TTC549 (cell line): ENCODE data around the gene VGLL2.

Experiments
- FAIRE-seq: peaks from 2 replicates; lab custom pipeline; 2012; peaks lifted over from hg19 to GRCh38; lab: Jason Lieb, UNC

The VGLL2 gene

GRCh38 chr6:117269638-117270054, 4.3 kb downstream of the VGLL2 start:
- no peak for FAIRE-seq

GRCh38 chr6:117270055-117270842, 4.9 kb downstream of the VGLL2 start:
- FAIRE-seq, result no peak

GRCh38 chr6:117270843-117271507, 5.6 kb downstream of the VGLL2 start:
- no peak for FAIRE-seq

- FAIRE-seq, result no peak
These were observed 6.9 kb downstream of the VGLL2 start for GRCh38 chr6:117272032-117272866.

GRCh38 chr6:117272891-117273290, 7.5 kb downstream of the VGLL2 start:
- no peak for FAIRE-seq

GRCh38 chr6:117275205-117275604, 9.8 kb downstream of the VGLL2 start:
- FAIRE-seq, result no peak

GRCh38 chr6:117275711-117276110, 10.4 kb downstream of the VGLL2 start:
- no peak for FAIRE-seq

GRCh38 chr6:117276778-117277316, 11.5 kb downstream of the VGLL2 start:
- FAIRE-seq, result no peak

GRCh38 chr6:117280922-117281321, 15.6 kb downstream of the VGLL2 start:
- FAIRE-seq, result no peak

- no peak for FAIRE-seq
These were observed 22.8 kb downstream of the VGLL2 start for GRCh38 chr6:117288083-117288715.

GRCh38 chr6:117290173-117290846, 25.0 kb downstream of the VGLL2 start:
- FAIRE-seq, result no peak

GRCh38 chr6:117298941-117299340, 33.6 kb downstream of the VGLL2 start:
- FAIRE-seq, result no peak

- no peak for FAIRE-seq
These were observed 38.0 kb downstream of the VGLL2 start for GRCh38 chr6:117303323-117303722.

GRCh38 chr6:117304446-117304845, 39.1 kb downstream of the VGLL2 start:
- no peak for FAIRE-seq

GRCh38 chr6:117306227-117306790, 41.0 kb downstream of the VGLL2 start:
- no peak for FAIRE-seq

- FAIRE-seq, result no peak
These were observed 42.3 kb downstream of the VGLL2 start for GRCh38 chr6:117307655-117308054.

- FAIRE-seq, result no peak
These were observed 43.7 kb downstream of the VGLL2 start for GRCh38 chr6:117309069-117309468.

GRCh38 chr6:117309611-117310010, 44.3 kb downstream of the VGLL2 start:
- no peak for FAIRE-seq

- no peak for FAIRE-seq
These were observed 46.0 kb downstream of the VGLL2 start for GRCh38 chr6:117311310-117311709.

- FAIRE-seq, result no peak
These were observed 46.4 kb downstream of the VGLL2 start for GRCh38 chr6:117311726-117312125.

GRCh38 chr6:117317261-117317660, 51.9 kb downstream of the VGLL2 start:
- FAIRE-seq, result no peak
